AG09319 (cell line): ENCODE data around the gene ERC1.

Experiments used
- DNase-seq: peaks from one replicate; pipeline ENCODE4 v3.0.0-alpha.2; 2010; ENCODE audit warnings: low read depth; ENCODE audit errors: extremely low read depth
- TF ChIP-seq, protein P1 (sequence below): IDR thresholded peaks from 2 replicates; pipeline ENCODE4 v1.5.1; 2011; ENCODE audit warnings: low read depth, mild to moderate bottlenecking, inconsistent platforms, low read length, moderate library complexity

Gene ERC1

DNA sequence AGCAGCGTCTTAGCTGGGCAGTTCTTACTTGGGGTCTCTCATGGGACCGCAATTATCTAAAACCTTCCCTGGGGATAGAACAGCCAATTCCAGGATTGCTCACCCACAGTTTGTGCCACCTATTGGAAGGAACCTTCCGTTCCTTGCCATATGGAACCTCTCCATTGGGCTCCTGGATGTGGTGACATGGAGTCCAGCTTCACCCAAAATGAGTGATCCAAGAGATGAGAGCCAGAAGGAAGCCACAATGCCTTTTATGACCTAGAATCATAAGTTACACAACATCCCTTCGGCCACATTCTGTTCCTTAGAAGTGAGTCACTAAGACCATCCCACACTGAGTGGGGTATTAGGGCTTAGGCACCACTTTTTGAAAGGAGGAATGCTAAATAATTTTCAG is 439.0 kb downstream of the ERC1 start:
- DNase-seq, result peak; percentile 20
- TF ChIP-seq, protein P1, sequence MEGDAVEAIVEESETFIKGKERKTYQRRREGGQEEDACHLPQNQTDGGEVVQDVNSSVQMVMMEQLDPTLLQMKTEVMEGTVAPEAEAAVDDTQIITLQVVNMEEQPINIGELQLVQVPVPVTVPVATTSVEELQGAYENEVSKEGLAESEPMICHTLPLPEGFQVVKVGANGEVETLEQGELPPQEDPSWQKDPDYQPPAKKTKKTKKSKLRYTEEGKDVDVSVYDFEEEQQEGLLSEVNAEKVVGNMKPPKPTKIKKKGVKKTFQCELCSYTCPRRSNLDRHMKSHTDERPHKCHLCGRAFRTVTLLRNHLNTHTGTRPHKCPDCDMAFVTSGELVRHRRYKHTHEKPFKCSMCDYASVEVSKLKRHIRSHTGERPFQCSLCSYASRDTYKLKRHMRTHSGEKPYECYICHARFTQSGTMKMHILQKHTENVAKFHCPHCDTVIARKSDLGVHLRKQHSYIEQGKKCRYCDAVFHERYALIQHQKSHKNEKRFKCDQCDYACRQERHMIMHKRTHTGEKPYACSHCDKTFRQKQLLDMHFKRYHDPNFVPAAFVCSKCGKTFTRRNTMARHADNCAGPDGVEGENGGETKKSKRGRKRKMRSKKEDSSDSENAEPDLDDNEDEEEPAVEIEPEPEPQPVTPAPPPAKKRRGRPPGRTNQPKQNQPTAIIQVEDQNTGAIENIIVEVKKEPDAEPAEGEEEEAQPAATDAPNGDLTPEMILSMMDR, result no peak

DNA sequence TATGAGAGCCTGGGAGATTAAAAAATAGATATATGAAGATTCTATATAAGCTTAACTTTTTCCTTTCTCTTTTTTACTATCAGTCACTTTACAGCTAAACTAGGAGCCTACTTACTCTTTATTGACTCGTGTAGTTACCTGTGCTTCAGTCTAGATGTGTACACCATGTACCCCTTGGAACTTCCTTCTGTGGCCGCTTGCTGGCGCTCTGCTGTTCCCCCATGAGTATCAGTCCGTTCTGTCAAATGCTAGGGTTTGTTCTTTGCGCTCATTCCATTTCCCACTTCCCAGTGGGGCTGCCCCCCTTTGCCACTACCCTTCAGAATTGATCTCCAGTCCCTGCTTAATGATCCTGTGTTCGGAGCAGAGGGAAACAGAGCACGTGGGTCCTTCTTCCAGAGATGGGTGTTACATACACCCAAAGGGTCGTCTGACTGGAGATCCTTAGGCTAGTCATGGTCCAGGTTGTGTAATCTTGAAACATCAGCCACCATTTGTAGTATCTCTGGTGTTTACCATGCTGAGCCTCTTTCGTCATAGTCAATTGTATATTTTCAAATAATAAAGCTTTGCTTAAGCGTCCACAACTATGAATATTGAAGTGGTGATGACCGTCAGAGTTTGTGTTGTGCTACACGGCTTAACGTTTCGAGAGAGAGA is 443.4 kb downstream of the ERC1 start:
- TF ChIP-seq, protein P1, result no peak
- DNase-seq, result no peak

DNA sequence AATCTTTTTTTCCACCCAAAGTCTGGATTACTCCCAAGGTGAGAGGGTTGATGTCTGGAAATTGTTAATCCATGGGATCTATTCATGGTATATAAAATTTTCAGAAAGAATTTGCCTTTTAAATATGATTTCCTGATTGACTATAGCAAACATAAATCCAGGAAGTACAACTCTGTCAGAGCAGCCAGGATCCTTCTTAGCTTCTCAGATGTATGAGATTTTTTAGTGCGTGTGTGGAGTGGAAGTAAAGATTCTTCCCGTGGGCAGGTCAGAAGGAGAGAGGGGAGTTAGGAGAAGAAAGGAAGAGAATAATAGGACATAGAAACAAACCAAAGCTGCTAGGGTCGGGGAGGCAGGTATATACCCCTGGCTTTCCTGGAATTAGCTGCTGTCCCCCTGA is 444.0 kb downstream of the ERC1 start:
- TF ChIP-seq, protein P1, result no peak
- no peak for DNase-seq

DNA sequence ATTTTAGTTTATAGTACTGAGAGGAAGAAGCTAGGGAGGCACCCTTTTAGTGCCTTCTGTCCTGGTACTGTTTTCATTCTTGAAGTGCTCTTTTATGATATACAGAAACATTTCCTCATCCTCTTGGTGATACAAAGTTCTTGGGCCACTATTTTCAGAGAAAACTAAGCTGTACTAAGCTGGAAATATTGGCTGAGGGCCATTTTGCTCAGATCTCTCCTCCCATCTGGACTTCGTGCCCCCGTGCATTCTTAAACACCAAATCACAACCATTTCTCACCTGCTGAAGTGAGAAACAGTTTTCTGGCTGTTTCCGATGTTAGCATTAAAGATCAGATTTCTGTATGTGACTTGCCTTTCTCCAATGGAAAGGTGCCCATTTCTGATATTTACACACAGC is 444.4 kb downstream of the ERC1 start:
- TF ChIP-seq, protein P1, result no peak
- no peak for DNase-seq

DNA sequence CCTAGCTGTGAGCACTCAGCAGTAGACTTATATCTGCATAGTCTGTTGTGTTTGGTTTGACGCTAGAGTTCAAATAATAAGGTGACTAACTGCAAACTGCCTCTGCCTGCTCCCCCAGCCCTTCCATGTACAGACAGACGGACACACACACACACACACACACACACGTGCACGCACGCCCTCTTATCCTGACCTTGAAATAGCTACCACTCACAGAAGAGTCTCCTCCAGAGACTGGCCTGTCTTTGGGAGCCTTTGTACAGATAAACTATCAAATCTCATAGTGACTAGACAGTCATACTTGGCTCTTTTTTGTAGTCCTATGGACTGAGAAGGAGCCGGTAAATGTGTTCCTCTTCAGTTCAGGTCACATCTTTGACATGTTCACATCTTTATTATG is 445.0 kb downstream of the ERC1 start:
- TF ChIP-seq, protein P1, result no peak

DNA sequence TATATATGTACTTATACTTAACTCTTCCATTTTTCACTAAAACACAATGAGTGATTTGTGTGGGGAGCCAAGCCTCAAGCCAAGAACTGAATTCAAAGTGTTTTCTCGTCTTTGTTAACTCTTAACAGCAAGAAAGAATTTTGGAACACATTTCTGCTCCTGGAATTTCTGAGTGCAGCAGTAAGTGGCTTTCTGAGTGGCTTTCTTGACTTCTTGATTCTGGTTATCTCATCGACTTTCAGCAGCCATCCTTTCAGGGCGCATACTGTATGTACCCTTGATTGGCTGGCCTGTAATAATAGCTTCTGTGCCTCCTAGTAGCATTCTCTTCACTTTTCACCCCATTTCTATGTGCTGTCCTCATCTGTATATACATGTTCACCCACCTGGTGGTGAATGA is 446.0 kb downstream of the ERC1 start:
- DNase-seq, result no peak
- TF ChIP-seq, protein P1, result no peak

More for the DNA sequence above, 445.0 kb downstream of the ERC1 start:
- DNase-seq, result no peak

DNA sequence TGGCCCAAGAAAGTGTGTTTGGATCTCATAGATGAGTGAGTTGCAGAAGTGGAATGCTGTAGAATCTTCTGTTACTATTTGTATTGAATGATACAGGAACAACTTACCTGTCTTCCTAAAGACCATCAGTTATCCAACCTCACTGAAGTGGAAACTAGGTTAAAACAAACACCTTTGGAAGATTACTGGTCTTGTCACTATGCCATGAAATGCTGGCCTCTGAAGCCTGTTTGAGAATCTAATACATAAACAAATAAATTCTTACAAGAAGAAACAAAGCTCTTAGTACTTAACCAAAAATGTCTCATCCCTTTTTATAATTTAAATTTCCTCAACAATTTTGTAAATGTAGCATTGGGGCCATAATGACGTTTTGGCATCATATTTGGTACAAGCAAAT is 448.2 kb downstream of the ERC1 start:
- no peak for DNase-seq
- TF ChIP-seq, protein P1, result no peak
